ENCODE data around the gene HSD11B1.
A peak's percentile ranks its signal among the peaks of the same experiment; 100 is the strongest.

Gene HSD11B1

GRCh38 chr1:209704584-209704983 is at the start of gene HSD11B1:
TSS of gene HSD11B1 (plus strand) at chr1:209704846. CDS start at chr1:209704943, 97 bp downstream.
- DNase-seq, result peak in 53 of 58 donors; percentile 4 to 81 (median 51)

- no peak for DNase-seq
These were observed 49.0 kb upstream of the HSD11B1 start for GRCh38 chr1:209655411-209656231.

DNA sequence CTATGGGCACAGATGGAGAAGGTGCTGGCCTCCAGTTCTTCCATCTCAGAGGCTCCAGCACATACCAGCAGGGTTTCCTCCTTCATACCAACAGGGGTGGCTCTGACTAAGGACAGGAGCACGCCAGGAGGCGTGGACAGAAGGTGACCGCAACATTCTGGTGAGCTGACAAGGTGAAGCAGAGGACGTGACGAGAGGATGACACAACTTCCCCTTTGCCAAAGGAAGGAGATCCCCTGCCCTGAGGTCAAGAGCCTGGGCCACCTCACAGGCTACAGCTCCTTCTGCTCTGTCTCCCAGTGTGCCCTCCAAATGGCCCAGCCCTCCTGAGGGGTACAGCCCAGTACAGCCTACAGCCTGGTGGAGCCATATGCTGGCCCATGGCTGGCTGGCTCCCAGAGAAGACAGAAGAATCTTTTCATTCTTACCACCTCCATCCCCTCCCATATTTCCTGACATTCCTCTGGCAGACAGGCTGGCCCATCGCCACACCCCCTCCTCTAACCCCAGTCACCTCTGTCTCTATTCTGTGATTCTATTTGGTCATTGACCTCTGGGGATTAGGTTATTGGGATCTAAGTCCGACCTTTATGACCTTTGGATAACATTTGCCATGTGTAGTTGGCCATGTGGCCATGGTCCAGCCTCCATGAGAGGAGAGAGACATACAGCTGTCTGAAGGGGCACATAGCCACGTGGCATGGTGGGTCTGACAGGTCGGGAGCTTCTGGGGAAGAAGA is 47.3 kb upstream of the HSD11B1 start:
- DNase-seq, result no peak

- no peak for DNase-seq
These were observed 46.7 kb upstream of the HSD11B1 start for GRCh38 chr1:209657918-209658317.

DNA sequence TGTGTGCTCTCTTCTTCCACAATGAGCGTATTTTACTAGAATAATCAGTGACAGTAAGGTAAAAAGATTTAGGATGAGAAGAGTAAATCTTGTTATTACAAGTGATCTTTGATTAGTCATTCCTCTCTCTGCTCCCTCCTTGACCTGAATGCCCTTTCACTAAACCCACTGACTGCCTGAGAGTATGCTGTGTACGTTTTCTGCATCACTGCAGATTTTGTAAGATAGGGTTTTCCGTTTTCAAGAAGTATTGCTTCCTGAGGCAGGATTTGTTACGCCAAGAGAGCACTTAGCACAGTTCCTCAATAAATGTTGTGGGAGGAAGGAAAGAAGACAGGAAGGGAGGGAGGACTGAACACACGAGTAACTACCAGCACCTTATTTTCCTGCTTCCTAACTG is 44.7 kb upstream of the HSD11B1 start:
- no peak for DNase-seq

GRCh38 chr1:209661071-209661470 is 43.6 kb upstream of the HSD11B1 start:
- no peak for DNase-seq

- DNase-seq, result no peak
These were observed 41.7 kb upstream of the HSD11B1 start for GRCh38 chr1:209662879-209663327.

- DNase-seq, result no peak
These were observed 37.5 kb upstream of the HSD11B1 start for GRCh38 chr1:209667103-209667502.

DNA sequence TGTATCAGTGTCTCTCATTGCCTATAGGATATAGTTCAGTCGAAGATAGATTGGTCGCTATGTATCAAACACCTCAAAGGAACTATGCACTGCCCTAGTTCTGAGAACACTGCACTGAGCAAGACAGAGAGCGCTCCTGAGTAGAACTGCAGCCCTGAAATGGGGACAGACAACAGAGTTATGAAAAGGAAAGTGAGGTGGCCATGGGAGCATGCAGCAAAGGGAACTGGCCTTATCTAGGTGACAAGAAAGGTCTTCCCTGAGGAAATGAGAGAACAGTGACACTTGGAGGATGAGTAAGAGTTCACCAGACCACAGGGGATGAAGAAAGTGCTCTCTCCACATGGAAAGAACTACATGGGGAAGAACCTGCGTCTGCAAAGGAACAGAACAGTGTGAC is 36.9 kb upstream of the HSD11B1 start:
- DNase-seq, result no peak

GRCh38 chr1:209670441-209671082 is 34.1 kb upstream of the HSD11B1 start:
- DNase-seq, result no peak

DNA sequence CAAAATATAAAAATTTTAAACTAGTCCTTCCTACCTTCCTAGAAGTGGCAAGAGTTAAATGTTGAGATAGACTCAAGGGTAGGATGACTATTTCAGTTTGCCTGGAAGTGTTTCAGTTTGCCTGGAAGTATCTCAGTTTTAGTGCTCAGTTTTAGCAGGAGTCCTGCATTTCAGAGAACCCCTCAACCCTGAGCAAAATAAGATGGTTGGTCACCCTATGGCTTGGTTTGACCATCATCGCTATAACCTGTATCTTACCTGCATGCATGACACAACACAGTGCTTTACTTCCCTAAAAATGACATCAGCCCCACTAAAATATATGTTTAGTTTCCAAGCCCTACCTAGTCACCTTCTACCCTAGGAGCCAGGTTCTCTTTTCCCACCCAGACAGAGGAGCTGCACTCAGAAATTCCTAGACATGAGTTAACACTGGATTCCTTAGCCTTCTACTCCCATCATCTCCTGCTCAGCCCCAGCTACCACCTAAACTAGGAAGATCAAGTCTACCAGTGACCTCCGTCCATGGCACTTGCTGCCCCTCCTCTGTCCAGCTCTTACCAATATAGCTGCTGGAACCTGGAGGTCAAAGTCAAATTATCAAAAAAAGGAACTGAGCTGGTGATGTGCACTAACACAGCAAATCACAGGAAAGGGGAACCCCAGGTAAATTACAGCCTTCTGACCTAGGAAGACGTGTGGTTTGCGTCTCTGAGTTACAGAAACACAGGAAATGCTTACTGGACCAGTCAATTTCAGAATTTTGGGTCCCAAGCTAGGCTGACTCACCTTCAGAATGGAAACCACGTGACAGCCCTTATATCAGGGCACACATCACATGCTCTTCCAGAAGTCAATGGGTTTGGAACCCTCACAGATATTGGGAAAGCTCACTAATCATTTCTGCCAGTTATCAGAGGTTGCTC is 31.7 kb upstream of the HSD11B1 start:
- DNase-seq, result no peak

DNA sequence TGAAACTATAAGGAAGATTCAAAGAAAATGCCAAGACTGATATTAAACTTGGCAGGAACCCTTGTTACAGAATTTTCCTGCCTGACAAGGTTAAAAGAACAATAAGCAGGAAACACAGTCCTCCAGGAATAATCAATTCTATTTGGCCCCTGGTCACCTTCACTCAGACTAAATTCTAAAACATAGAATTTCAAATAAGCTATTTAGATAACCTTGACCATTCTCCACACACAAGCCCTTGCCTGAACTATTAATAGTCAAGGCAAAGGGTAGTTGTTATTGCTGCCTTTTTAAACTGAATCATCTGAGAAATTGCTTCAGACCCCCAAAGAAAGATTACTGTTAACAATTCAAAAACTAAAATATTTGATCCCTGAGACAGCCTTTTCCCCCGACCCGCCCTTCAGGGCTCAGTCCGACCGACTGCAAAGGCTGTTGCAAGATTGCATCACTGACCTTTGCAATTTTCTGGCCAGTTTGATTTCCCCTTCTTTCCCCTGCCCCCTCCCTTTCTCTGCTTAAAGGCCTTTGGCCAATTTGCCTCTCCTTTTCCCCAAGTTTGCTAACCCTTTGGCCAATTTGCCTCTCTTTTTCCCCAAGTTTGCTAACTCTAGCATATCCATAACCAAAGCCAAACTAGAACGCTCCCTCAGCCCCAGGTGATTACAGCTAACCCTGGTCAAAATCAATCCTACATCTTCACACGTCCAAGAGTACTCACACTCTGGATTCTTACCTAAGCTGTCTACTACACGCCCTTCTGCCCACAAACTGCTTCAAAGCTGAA is 30.8 kb upstream of the HSD11B1 start:
- no peak for DNase-seq

GRCh38 chr1:209674957-209675564 is 29.6 kb upstream of the HSD11B1 start, which contains the start of gene G0S2:
TSS of gene G0S2 (plus strand) at chr1:209675412. CDS start at chr1:209675685, 273 bp downstream.
- DNase-seq, result peak in 41 of 58 donors; percentile 8 to 71 (median 41)

- peak in 38 of 58 donors; percentile 6 to 68 (median 40) for DNase-seq
These were observed 29.0 kb upstream of the HSD11B1 start for GRCh38 chr1:209675565-209676154.

GRCh38 chr1:209678981-209679539 is 25.6 kb upstream of the HSD11B1 start:
- DNase-seq, result no peak

GRCh38 chr1:209685821-209686220 is 18.8 kb upstream of the HSD11B1 start:
- DNase-seq, result peak in 1 of 58 donors; percentile 3

- DNase-seq, result no peak
These were observed 18.3 kb upstream of the HSD11B1 start for GRCh38 chr1:209686322-209686721.

DNA sequence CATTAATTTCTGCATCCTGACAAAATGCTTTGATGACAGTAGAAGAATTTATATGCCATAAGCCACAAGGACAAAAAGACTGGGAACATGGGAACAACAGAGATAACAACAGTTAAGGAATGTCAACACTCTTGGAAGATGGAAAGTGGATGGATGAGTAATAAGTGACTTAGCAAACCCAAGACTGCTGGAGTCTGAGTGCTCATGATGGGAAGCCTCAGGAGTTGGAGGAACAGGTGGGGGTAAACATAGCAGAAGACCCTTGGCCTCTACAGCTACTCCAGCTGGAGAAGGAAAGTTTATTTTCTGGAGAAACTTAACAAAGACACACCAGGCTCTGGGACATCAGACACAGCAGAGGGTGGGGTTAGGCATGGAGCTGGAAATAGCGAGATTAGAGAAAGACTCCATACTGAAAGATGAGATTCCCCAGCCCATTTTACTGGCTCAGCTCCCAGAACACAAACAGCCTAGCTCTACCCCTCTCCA is 15.9 kb upstream of the HSD11B1 start:
- DNase-seq, result no peak
